Calu3 (cell line): ENCODE results near the gene DMKN. TPM values are rescaled to one million over a fixed set of nuclear protein-coding genes. Genes with fewer than 3 reads are reported as not detected.

ENCODE experiments used
- BruUV-seq: library from RNA; stranded (reverse); fragments of 400-500 nt; replicated peaks from 2 replicates; lab custom pipeline; 2021; lab: Mats Ljungman, UMichigan
- CTCF ChIA-PET: fragments of 300-600 bp; sonication (Branson Sonifier 250); formaldehyde crosslinking; loops from one replicate; lab custom pipeline; 2022; ENCODE audit warnings: antibody characterized with exemption; lab: Charles Lee
- DNase-seq: peaks from one replicate; pipeline ENCODE4 v3.0.0; 2022
- H3K27ac Mint-ChIP-seq: one replicate; pipeline ENCODE4 v1.8.0; 2022; ENCODE audit warnings: mixed read lengths; ENCODE audit not compliant: unreplicated experiment
- H3K27me3 Mint-ChIP-seq: one replicate; pipeline ENCODE4 v1.8.0; 2022; ENCODE audit warnings: mixed read lengths; ENCODE audit not compliant: unreplicated experiment
- H3K36me3 Mint-ChIP-seq: one replicate; pipeline ENCODE4 v1.8.0; 2022; ENCODE audit warnings: mild to moderate bottlenecking, moderate library complexity, mixed read lengths; ENCODE audit not compliant: insufficient read depth, unreplicated experiment
- H3K4me1 Mint-ChIP-seq: one replicate; pipeline ENCODE4 v1.8.0; 2022; ENCODE audit warnings: mild to moderate bottlenecking, low read depth, mixed read lengths; ENCODE audit not compliant: unreplicated experiment
- H3K4me3 Mint-ChIP-seq: one replicate; pipeline ENCODE4 v1.8.0; 2022; ENCODE audit warnings: mild to moderate bottlenecking, low read depth, moderate library complexity, mixed read lengths; ENCODE audit not compliant: unreplicated experiment
- H3K9me3 Mint-ChIP-seq: one replicate; pipeline ENCODE4 v1.8.0; 2022; ENCODE audit warnings: low read depth, mixed read lengths; ENCODE audit not compliant: unreplicated experiment
- CTCF ChIP-seq: fragments of 200-600 bp; IDR thresholded peaks from one replicate; pipeline ENCODE4 v1.8.0; 2022; ENCODE audit warnings: antibody characterized with exemption; ENCODE audit not compliant: unreplicated experiment
- intact Hi-C: fragments of 100-400 bp; cut with micrococcal nuclease; formaldehyde crosslinking; loops from one replicate; pipeline ENCODE4 v1.10.0; 2022; ENCODE audit not compliant: unreplicated experiment
- total RNA-seq: library from RNA; stranded (reverse); gene quantifications from 2 replicates; pipeline ENCODE4 v1.2.3, GENCODE V29; 2022

Gene DMKN
- total RNA-seq, 1 experiment from 2014 or later = 224 TPM

- CTCF ChIA-PET = interaction anchor here (0.6 to 1.1 kb wide), 4 partner anchors 47 to 137 kb away, joined by 3 read pairs; no protein-coding TSS in a partner anchor
- no peak for TF ChIP-seq CTCF
- intact Hi-C loops = no loop called here
- Mint-ChIP-seq H3K36me3 (no peaks in the 10 kb centered on the region), H3K27me3 (peaks cover 74% of the 10 kb centered on the region), H3K4me3 (no peak overlapping the region), H3K4me1 (no peaks in the 10 kb centered on the region), H3K9me3 (no peaks in the 10 kb centered on the region), H3K27ac (no peak overlapping the region)
- no peak for DNase-seq
- BruUV-seq = no TSS peak
Measured at GRCh38 chr19:35556025-35556590, 42.7 kb upstream of the DMKN start.

DNA sequence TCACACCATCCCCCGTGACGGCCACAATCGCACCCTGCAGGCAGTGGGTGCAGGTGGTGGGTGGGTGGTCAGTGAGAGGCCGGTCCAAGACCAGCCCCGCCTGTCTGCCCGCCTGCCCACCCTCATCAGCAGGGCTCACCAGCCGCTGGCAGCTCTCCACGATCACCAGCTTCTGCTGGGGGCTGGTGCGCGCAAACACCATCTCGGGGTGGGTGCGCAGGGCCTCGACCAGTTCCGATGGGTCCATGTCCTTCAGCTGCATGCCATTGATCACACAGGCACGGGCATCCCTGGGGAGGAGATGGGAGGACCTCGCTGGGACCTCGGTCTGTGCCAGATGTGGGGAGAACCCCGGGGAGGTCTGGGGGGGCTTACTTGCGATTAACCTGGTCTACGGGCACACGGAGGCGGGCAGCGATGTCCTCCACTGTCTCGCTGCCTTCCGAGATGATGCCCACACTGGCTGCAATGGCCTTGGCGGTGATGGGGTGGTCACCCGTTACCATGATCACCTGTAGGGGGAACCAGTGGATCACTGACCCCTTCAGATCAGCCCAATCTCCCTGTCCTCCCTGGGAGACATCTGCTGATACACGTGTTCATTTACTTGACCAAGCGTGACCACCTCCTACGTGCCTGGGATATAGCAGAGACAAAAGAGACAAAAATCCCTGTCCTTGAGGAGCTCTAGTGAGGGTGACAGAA, 42.0 kb upstream of the DMKN start:
- Mint-ChIP-seq H3K4me1 (no peaks in the 10 kb centered on the region), H3K9me3 (no peaks in the 10 kb centered on the region), H3K36me3 (peaks cover under 1% of the 10 kb centered on the region), H3K27me3 (peaks cover 67% of the 10 kb centered on the region), H3K27ac (no peak overlapping the region), H3K4me3 (no peak overlapping the region)
- peak; percentile 77 for TF ChIP-seq CTCF
- CTCF ChIA-PET = interaction anchor here (0.6 to 1.0 kb wide), 4 partner anchors 8 to 137 kb away, joined by 3 read pairs; partner anchors contain the start of gene ATP4A
- no TSS peak for BruUV-seq
- DNase-seq = peak; percentile 71
- intact Hi-C loops = loop anchor here (2.0 kb wide), 2 partner anchors 137 to 161 kb away; no protein-coding TSS in a partner anchor

DNA sequence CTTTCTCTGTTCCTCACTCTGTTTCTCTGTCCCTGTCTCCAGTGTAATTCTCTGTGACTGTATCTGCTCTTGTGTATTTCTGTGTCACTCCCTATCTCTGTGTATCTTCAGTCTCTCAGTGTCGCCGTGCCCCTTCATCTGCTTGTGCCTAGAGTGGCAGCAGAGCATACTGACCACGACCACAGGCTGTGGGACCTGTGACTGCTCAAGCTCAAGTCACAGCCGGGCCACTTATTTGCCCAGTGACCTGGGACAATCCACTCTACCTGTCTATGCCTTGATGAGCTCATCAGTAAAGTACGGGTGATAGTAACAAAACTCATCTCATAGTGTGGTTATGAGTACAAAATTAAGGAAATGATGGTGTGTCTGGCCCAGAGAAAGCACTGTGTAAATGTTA, 40.6 kb upstream of the DMKN start:
- Mint-ChIP-seq H3K9me3 (no peaks in the 10 kb centered on the region), H3K27ac (no peak overlapping the region), H3K4me3 (no peak overlapping the region), H3K27me3 (peaks cover 54% of the 10 kb centered on the region), H3K4me1 (peaks cover 6% of the 10 kb centered on the region), H3K36me3 (peaks cover 8% of the 10 kb centered on the region)
- intact Hi-C loops = loop anchor here (2.0 kb wide), 2 partner anchors 139 to 163 kb away; no protein-coding TSS in a partner anchor
- BruUV-seq = no TSS peak
- CTCF ChIA-PET = interaction anchor here (0.6 kb wide), 1 partner anchor 123 kb away, joined by 3 read pairs; no protein-coding TSS in a partner anchor
- no peak for DNase-seq
- TF ChIP-seq CTCF = no peak

- no TSS peak for BruUV-seq
- Mint-ChIP-seq H3K27ac (no peak overlapping the region), H3K36me3 (peaks cover 13% of the 10 kb centered on the region), H3K27me3 (peaks cover 51% of the 10 kb centered on the region), H3K4me1 (peaks cover 12% of the 10 kb centered on the region), H3K9me3 (no peaks in the 10 kb centered on the region), H3K4me3 (no peak overlapping the region)
- intact Hi-C loops = no loop called here
- CTCF ChIA-PET = interaction anchor here (0.6 kb wide), 1 partner anchor 122 kb away, joined by 3 read pairs; no protein-coding TSS in a partner anchor
- DNase-seq = no peak
- no peak for TF ChIP-seq CTCF
Measured at GRCh38 chr19:35553385-35554000, 40.0 kb upstream of the DMKN start.
